Left kidney (tissue), 2 donors: ENCODE measurements around the gene JOSD2. TPM values are rescaled to one million over a fixed set of nuclear protein-coding genes. Genes with fewer than 3 reads are reported as not detected.

Experiments used
- DNase-seq: peaks from one replicate; pipeline ENCODE4 v3.0.0-alpha.2; 2013
- polyA plus RNA-seq: library from polyadenylated mRNA; unstranded; fragments of 120-200 nt; gene quantifications from one replicate; pipeline ENCODE4 v1.2.1, GENCODE V29; 2013; ENCODE audit not compliant: insufficient read length

The JOSD2 gene
- polyA plus RNA-seq, 1 donor = 9.0 TPM

DNA sequence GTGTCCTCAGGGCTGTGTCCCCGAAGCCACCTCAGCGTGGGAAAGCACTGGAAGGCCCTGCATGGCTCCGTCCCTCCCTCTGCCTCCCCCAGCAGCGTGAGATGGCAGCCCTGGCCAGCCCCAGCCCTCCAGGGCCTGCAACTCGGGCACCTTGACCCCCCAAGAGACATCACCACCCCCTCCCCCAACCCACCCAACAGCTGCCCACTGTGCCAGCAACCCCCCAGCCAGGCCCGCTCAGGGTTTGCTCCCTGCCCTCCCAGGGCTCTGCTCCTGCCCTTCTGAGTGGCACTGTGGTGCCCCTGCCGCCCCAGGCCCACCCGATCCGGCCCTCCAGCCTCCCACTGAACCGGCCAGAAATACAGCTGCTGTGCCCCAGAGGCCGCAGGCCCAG is 4.2 kb upstream of the JOSD2 start:
- no peak for DNase-seq

DNA sequence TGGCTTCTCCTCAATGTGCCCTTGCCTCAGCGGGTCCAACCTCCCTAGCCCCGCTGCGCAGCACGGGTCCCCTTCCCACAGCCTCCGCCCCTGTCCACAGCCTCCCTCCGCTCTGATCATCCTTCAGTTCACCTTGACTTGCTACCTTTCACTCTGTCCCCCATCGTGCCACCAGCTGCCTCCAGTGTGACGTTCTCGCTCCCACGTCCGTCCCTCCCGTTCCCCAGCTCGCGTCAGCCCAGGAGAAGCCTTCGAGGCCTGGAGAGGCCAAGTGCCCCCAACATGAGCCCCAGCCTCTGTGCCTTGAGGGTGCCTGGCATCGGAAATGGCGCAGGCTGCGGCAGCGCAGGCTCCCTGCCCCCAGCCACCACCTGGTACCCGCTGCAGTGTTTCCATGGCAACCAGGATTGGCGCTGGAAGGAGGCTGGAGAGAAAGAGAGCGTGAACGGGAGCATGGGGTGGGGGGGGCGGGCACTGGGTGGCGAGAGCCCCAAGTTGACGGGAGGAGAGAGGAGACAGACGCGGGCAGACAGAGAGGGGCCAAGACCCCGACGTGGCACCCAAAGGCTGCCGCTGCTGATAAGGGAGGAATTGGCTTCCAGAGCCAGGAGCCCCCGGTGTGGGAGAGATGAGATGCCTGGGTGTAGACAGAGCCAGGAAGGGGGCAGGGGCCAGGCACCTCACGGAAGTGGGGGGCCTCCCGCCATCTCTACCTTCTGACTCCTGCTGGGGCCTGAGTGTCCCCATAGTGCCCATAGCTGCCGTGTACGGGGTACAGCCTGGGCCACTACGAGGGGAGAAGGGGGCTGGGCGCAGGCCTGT is 3.6 kb upstream of the JOSD2 start:
- DNase-seq = no peak

DNA sequence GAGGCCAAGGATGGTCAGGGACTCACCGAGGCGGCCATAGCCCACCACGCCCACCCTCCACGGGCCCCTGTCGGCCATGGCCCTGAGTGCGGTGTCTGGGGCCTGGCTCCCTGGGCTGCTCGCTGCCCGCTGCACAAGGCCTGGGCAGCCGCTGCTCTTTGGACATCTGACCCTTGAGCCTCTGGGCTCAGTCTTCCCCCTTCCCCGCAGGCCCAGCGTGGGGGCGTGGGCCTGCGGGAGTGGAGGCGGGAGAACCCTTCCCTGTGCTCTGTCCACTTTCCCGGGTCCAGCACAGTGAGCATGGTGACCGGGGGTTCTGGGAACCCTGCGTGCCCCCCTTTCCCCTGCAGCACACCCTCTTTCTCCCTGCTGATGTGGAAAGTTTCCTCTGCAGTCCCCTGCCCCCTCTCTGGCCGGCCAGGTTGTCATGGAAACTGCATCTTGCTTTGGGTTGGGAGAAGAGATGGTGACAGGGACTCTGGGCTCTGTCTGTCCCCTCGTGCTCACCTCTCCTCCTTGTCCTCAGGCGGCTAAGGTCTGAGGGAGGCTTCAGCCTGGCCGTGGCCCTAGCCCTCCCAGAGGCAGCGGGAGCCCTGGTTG is 2.9 kb upstream of the JOSD2 start, which contains the start of gene ASPDH:
Gene ASPDH (minus strand): TSS at position 168 of the 600 bp plus-strand sequence. CDS start 90 bp downstream, at position 78.
- no peak for DNase-seq

DNA sequence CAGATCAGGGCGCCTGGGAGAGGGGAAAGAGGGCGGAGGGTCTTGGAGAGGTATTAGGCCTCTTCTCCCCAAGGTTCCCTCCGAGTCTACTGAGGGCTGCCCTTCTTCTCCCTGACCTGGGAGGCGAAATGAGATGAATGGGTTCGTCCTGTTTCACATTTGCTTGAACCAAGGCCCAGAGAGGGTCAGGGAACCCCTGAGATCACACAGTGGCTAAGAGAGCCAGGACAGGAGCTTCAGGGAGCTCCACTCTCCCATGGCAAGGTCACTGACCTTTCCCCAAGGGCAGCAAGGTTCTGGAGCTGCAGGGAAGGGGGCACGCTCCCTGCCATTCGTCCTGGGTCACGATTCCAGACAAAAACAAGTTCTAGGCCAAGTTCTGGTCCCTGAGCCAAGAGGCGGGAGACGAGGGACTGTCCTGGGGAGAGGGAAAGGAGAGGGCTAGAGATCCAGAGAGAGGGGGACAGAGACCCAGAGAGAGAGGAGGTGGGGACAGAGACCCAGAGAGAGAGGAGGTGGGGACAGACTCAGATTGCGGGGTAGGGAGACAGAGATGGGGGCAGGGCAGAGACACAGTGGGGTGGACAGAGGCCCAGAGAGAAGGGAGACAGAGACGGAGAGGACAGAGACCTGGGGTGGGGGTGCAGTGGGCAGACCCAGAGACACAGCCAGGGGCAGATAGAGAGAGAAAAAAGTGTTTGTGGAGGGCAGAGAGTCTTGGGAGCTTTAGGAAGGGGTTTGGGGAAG is 2.2 kb upstream of the JOSD2 start:
- no peak for DNase-seq

DNA sequence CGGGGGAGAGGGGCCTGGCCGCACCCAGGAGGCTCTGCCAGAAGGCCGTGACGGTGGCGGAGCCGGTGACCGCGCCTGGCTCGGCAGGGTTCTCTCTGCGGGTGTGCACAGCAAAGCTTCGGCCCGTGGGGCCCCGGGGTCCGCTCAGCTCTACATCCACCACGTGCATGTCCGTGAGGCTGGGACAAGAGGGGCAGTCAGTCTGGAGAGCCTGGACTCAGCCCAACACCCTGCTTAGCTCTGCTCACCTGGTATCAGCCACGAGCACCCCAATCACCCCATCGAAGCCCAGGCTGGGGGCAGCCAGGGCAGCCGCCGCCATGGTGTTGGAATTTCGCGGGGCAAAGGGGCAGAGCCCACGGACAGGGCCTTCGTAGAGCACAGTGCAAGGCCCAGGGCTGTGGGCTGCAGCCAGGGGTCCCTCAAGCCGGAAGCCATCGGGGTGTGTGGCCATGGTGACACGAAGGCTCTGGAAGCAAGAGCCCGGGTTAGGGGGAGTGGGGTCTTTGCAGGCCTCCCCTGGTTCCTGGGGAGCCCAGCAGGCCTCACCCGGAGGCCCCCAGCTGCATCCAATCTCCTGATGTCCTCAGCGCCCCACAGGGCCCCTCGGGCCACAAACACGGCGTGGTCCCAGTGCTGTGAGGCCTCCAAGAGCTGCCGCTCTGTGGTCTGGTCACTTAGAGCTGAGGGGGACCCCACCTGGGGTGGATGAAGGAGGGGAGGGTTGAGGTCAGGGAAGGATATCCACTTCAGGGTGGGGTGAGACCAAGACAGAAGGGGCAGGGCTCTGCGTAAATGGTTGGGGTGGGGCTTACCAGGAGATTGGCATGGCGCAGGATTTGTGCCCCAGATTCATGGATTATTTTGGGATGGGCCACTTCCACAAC is 1.4 kb upstream of the JOSD2 start:
- DNase-seq = no peak

DNA sequence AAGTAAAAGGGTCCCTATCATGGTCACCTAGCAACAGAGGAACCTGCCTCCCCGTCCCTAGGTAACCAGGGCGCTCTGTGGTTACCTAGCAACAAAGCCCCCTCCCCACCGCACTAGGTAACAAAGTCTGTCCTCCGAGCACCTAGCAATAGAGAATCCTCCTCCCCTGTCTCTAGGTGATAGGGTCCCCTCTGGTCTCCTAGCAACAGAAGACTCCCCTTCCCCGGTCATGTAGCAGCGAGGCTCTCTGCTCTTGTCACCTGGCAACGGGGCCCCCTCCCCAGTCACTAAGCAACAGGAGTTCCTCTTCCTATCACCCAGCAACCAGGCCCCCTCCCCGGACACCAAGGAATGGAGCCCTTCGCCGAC is 307 bp downstream of the JOSD2 start:
- DNase-seq = peak; percentile 81

DNA sequence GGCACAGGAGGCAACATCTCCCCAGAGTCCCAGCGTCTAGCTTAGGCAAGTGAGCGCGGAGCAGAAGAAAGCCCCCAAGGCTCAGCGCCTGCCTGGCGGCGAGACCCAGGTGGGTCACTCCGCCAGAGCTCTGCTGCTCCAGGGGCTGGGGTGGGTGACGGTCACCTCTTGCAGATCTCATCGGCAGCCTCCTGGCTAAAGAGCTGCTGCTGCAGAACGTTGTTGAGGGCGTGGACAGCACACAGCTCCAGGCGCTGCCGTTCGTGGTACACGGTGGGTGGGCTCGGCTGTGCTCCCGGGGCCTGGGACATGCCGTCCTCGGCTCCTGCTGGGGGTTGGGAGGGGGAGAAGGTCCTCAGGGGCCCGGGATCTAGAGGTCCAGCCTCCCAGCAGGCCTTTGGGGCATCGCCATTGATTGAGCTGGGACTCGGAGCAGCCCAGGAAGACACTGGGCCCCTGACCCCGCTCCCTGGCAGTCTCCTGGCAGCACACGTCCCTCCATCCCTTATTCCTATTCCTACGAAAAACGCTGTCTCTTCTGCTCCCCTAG is 795 bp downstream of the JOSD2 start:
- no peak for DNase-seq

DNA sequence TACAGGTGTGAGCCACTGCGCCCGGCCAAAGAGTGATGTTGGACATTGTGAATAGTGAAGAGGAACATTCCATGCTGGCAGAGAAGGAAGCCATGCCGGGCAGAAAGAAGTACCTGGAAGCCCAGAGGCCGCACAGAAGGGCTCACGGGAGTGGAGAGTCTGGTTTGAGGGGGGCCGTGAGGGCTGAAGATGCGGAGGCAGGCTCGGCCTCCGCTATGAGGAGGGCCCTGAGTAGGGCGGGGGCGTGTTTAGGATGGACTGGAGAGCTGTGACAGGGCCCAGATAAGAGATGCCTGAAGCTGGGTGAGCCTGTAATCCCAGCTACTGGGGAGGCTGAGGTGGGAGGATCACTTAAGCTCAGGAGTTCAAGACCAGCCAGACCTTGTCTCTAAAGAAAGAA is 1.6 kb downstream of the JOSD2 start:
- DNase-seq = no peak

DNA sequence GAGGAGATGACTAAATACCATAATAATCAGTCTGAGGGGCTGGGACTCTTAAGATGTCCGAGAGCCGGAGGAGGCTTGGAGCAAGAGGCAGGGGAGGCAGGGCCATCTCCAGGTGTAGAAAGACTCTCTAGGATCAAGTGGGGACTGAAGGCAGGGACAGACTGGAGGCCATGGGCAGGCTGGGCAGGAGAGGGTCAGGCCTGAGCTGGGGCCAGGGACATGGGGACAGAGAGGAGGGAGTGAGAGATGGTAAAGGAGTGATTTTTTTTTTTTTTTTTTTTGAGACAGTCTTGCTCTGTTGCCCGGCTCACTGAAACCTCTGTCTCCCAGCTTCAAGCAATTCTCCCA is 2.2 kb downstream of the JOSD2 start:
- no peak for DNase-seq

DNA sequence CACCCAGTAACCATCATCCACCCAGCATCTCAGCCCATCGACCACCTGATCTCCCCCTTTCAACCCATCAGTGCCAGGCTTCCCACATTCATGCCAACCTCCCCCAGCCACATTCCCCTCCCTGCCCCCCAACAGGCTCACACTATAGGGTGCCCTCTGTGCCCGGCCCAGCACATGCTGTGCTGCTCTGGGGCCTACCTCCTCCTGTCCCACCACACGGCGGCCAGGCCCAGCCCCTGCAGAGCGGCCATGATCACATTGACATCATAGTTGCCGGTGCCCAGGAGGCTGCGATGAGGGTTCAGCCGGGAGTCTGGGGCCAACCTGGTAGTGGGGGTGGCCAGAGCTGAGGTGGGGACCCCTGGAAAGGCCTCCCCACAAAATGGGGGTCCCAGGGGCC is 3.6 kb downstream of the JOSD2 start:
- no peak for DNase-seq

DNA sequence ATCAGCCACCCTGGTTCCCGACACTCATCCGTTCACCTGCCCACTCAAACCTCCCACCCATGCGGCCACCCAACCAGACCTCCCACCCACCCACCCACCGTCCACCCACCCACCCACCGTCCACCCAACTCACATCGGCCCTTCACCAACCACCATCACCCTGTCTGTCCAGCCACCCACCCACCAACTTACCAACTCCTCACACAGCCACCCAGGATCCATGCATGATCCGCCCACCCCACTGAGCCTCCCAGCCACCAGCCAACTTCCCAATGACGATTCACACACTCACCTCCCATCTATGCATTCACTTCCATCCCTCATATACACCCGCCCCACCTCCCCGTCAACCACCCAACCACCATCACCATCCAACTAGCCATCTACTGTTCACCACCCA is 4.3 kb downstream of the JOSD2 start:
- no peak for DNase-seq

DNA sequence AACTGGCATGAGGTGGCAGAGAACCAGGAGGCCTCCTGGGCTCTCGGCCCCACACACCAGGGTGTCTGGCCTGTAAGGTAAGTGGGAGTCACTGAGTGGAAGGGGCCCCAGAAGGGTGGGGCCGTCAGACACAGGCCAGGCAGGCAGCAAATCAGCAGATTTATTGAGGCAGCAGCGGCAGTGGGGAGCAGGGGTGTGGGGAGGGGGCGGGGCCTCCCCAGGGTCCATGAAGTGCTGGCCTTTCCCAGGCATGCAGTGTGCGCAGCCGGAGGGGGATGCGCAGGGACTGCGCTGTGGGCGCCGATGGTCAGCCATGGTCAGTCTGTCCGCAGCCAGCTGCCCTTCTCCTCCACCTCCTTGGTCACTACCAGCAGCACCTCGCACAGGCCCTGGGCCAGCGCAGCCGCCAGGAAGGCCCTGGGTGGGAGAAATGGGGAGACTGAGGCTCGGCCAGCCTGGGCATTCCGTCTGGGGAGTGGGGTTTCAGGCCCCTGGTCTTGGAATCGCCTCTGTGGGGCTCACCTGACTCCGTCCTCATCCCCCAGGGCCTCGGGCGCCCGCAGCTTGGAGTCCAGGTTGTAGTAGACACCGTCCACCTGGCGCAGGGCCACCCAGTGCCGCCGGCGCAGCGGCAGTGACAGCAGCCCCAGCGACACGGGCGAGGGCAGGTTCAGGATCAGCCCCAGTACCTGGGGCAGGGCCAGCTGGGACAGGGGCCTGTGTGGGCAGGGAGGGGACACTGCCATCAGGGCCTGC is 5.0 kb downstream of the JOSD2 start:
- no peak for DNase-seq

DNA sequence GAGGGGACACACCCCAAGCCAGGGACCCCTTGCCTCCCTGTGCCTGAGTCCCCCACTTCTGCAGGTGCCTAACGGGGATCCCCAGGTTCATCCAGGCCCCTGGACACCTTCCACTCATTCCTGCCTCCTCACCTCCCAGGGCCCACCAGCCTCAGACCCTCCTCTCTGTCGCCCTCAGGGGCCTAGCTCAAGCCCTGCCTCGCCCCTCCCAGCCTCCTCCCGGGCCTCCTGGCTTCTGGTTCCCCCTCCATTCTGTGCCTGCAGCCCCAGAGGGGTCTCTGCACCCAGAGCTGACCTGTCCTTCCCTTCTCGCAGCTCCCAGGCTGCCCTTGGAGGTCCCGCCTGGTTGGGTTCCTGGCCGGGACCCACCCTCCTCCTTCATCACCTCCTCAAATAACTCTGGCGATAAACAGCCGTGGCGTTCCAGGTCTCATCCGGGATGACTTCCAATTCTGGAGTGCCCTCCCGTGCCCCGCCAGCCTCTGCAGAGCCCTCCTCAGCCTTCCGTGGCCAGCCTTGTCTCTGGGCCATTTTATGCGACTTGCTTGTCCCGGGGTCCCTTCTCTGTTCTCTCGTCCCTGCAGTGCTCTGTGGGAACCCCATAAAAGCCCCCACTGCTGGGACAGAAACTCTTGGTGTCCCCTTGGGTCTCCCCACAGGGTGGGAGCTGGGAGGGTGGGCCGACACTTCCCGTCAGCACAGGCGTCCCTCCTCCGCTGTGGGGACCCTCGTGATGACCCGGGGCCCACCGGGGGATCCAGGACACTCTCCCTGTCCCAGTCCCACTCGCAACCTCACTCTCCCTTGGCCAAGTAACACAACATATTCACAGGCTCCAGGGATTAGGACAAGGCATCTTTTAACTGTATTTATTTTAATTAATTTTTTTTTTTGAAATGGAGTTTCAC is 9.2 kb downstream of the JOSD2 start:
- no peak for DNase-seq

DNA sequence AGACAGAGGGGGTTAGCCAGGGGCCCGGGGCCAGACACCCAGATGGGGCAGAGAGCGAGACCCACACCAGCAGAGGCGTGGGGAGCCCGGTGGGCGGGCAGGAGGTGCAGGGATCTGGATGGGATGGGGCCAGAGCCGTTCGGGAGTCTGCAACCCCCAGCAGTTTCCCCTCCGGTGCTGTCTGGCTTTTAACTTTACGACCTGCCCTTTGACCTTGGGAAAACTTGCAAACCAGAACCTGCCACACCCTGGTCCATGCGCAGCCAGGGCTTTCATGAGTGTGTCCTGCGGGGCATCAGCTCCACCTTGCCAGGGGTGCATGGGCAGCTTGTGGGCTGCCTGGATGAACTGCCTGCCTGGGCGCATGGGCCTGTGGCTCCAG is 9.8 kb downstream of the JOSD2 start:
- DNase-seq = no peak

DNA sequence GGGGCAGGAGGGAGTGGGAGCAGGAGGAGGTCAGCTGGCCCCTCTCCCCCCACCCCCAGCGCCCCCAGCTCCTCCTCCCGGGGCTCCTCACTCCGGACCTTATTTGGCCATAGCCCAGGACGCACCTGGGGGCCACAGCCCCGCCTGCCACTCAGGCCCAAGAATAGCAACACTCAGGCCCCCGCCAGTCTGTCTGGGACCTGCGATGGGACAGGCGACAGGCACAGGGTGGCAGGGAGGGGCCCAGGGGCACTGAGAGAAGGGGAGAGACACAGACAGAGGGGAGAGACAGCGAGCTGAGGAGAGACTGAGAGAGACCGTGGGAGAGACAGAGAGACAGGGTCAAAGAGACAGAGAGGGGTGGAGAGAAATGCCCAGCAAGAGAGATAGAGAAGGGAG is 10.2 kb downstream of the JOSD2 start:
- DNase-seq = no peak

DNA sequence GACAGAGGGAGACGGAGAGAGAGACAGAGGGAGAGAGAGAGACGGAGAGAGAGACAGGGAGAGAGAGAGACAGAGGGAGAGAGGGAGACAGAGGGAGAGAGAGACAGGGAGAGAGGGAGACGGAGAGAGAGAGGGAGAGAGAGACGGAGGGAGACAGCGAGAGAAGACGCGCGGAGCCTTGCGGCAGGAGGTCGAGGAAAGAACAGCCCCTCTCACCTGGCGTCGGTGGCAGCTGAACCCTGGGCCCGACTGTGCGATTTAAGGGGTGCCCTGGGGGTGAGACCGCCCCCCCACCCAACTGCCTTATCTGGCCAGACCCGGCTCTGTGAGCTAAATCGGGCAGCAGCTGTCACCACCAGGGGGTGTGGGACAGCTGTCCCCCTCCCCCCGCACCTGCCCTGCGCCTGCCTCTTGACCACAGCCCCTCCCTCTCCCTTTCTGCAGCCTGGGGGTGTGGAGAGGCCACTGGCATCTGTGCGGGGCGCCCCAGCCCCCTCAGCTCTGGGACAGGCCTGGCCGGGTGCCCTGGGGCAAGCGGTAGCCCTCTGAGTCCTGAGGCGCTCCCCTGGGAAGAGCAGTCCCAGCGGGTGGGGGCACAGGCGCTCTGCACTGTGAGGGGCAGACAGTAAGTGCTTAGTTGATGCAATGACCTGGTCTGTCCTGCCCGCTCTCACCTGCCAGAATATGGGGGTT is 10.8 kb downstream of the JOSD2 start:
- DNase-seq = no peak

DNA sequence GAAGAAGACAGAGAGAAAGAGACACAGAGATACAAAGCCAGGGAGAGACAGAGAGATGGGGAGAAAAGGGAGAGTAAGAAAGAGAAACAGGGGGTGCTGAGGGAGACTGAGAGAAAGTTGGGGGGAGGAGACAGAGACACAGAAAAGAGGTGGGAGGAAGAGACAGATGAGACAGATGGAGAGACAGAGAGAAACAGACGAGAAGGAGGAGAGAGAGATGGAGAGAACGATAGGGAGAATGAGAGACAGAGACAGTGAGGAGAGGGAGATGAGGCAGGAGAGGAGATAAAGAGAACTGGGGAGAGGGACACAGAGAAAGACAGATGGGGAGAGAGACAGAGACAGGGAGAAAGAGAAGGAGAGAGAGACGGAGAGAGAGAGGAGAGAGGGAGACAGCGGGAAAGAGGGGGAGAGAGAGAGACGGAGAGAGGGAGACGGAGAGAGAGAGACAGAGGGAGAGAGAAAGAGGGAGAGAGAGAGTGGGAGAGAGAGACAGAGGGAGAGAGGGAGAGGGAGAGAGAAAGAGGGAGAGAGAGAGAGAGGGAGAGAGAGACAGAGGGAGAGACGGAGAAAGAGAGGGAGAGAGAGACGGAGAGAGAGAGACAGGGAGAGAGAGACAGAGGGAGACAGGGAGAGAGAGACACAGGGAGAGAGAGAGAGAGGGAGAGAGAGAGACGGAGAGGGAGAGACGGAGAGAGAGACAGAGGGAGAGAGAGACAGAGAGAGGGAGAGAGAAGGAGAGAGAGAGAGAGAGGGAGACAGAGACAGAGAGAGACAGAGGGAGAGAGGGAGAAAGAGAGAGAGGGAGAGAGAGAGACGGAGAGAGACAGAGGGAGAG is 12.6 kb downstream of the JOSD2 start:
- DNase-seq = no peak

DNA sequence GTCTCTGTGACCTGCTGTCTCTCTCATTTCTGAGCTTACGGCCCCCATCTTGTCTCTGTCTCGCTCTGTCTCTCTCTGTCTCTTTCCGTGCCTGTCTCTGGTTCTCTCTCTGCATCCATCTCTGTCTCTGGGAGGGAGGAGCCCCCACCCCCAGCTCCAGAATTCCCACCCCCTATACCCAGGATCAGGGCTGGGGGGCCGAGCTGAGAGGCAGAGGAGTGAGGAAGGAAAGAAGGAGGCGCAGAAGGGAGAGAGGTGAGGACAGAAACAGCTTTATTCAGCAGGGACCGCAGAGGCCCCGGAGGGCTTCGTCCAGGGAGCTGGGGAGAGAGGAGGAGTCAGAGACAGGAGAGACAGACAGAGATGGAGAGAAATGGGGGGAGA is 14.0 kb downstream of the JOSD2 start:
- no peak for DNase-seq
